WTC11 (cell line): ENCODE results near the gene ZNF628.

Source experiments
- JUN ChIP-seq: sonication (generic); formaldehyde crosslinking; IDR thresholded peaks from 2 replicates; pipeline ENCODE4 v1.8.0; 2023; ENCODE audit warnings: mild to moderate bottlenecking, missing genetic modification reagents
- ZNF232 ChIP-seq: sonication (generic); formaldehyde crosslinking; IDR thresholded peaks from 2 replicates; pipeline ENCODE4 v1.8.0; 2022; ENCODE audit warnings: mild to moderate bottlenecking, missing genetic modification reagents
- ZNF396 ChIP-seq: fragments of 250-450 bp; sonication (Bioruptor Pico); IDR thresholded peaks from 2 replicates; pipeline ENCODE4 v1.8.0; 2021; ENCODE audit warnings: mild to moderate bottlenecking, moderate library complexity, borderline replicate concordance
- TF ChIP-seq, protein P1 (sequence below): fragments of 250-450 bp; sonication (Bioruptor Pico); IDR thresholded peaks from 2 replicates; pipeline ENCODE4 v1.9.0; 2021; ENCODE audit warnings: mild to moderate bottlenecking
- TF ChIP-seq, protein P2 (sequence below): fragments of 200-600 bp; IDR thresholded peaks from 2 replicates; pipeline ENCODE4 v1.8.0; 2022; ENCODE audit warnings: antibody characterized with exemption

DNA sequence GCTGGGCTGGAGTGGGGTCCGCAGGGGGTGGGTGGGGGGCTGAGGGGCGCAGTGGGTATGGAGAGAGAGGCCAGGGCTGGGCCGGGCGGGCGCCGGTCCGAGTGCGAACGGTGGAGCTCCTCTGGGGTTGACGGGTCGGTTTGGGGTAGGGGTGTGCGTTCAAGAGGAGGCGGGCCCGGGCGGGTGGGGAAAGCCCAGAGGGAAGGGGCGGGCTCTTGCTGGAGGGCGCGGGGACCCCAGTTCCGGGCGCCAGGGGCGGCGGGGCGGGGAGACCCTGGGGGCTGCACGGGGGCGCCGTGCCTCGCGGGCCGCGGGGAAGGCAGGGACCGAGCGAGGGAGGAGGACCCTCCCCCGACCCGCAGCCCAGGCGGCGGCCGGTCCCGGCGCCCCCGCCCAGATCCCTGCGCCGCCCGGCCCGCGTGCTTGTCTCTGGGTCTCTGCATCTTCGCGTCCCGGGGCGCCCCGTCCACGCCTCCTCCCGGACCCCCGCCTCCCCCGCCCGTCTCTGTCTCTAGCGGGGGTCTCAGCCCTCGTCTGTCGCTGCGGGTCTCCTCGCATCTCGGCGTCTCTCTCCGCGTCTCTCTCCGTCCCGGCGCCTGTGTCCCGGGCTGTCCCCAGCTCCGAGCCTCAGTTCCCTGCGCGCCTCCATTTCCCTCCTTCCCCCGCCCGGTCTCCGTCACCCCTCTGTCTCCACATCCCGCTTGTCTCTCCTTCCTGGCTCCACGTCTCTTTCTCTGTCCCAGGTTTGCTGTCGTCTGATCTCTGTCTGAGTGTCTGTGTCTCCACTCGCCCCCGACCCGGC, 25.1 kb upstream of the ZNF628 start:
- TF ChIP-seq JUN, result no peak
- TF ChIP-seq ZNF232 (CRISPR knock-in tag), result no peak
- TF ChIP-seq ZNF396, result no peak
- TF ChIP-seq, protein P1, sequence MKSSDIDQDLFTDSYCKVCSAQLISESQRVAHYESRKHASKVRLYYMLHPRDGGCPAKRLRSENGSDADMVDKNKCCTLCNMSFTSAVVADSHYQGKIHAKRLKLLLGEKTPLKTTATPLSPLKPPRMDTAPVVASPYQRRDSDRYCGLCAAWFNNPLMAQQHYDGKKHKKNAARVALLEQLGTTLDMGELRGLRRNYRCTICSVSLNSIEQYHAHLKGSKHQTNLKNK (CRISPR knock-in tag), result no peak
- TF ChIP-seq, protein P2, sequence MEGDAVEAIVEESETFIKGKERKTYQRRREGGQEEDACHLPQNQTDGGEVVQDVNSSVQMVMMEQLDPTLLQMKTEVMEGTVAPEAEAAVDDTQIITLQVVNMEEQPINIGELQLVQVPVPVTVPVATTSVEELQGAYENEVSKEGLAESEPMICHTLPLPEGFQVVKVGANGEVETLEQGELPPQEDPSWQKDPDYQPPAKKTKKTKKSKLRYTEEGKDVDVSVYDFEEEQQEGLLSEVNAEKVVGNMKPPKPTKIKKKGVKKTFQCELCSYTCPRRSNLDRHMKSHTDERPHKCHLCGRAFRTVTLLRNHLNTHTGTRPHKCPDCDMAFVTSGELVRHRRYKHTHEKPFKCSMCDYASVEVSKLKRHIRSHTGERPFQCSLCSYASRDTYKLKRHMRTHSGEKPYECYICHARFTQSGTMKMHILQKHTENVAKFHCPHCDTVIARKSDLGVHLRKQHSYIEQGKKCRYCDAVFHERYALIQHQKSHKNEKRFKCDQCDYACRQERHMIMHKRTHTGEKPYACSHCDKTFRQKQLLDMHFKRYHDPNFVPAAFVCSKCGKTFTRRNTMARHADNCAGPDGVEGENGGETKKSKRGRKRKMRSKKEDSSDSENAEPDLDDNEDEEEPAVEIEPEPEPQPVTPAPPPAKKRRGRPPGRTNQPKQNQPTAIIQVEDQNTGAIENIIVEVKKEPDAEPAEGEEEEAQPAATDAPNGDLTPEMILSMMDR, result no peak
